ENCODE data around the gene COMMD1. TPM values are rescaled to one million over a fixed set of nuclear protein-coding genes. Genes with fewer than 3 reads are reported as not detected.
"Not testable (repeated sequence)": the region's sequence is repeated elsewhere in the genome, so short reads cannot be mapped to it uniquely, and the experiment has no call there.

The COMMD1 gene
- total and polyA plus RNA-seq, 2 experiments from 2014 or later = 54.9 to 83.7 TPM

GRCh38 chr2:62118160-62118559, 212.7 kb downstream of the COMMD1 start:
- Mint-ChIP-seq H3K4me1 (peaks cover 23% of the 10 kb centered on the region), H3K27me3 (ENCODE audit: insufficient read depth, low read depth, poor library complexity) (no peaks in the 10 kb centered on the region), H3K9me3 (no peaks in the 10 kb centered on the region), H3K27ac (no peak overlapping the region), H3K4me3 (no peak overlapping the region), H3K36me3 (ENCODE audit: low read depth) (peaks cover 3% of the 10 kb centered on the region; the same call in 1 of the 3 replicates)
- Histone ChIP-seq H3F3A (replicated peaks; ENCODE audit: low read depth) (no peaks in the 10 kb centered on the region), H3K4me3 (no peak overlapping the region), H2AFZ (no peak overlapping the region), H3K79me2 (replicated peaks; ENCODE audit: insufficient read depth) (no peaks in the 10 kb centered on the region), H4K20me1 (replicated peaks; ENCODE audit: insufficient read depth) (no peaks in the 10 kb centered on the region), H3K27me3 (ENCODE audit: insufficient read depth) (no peaks in the 10 kb centered on the region), H3K27ac (ENCODE audit: low read depth) (no peak overlapping the region), H3K4me1 (ENCODE audit: insufficient read depth) (peaks cover 18% of the 10 kb centered on the region), H3K9me2 (ENCODE audit: insufficient read depth) (no peaks in the 10 kb centered on the region), H3K36me3 (ENCODE audit: insufficient read depth) (no peaks in the 10 kb centered on the region), H3K4me2 (no peak overlapping the region; the same call in 1 of the 2 replicates)
- no peak for ATAC-seq
- TF ChIP-seq STAT1 (IDR thresholded peaks at IDR 0.05; ENCODE audit: unreplicated experiment) = no peak
- TF ChIP-seq CREB1 (CRISPR knock-in tag; IDR thresholded peaks at IDR 0.05; ENCODE audit: low read depth) = no peak
- no peak for TF ChIP-seq EZH2 (IDR thresholded peaks at IDR 0.05; ENCODE audit: low read depth, unreplicated experiment)
- no peak for DNase-seq (ENCODE audit: low spot score)

- TF ChIP-seq ETS1 (IDR thresholded peaks at IDR 0.05) = no peak
- no peak for TF ChIP-seq STAT1 (IDR thresholded peaks at IDR 0.05; ENCODE audit: unreplicated experiment)
- no peak for TF ChIP-seq CTCF (conservative IDR thresholded peaks at IDR 0.05; ENCODE audit: low read depth in 2 of 2)
- Mint-ChIP-seq H3K27ac (no peak overlapping the region), H3K4me1 (peaks cover 19% of the 10 kb centered on the region), H3K4me3 (no peak overlapping the region), H3K9me3 (no peaks in the 10 kb centered on the region), H3K36me3 (ENCODE audit: low read depth) (peaks cover 3% of the 10 kb centered on the region; the same call in 1 of the 3 replicates), H3K27me3 (ENCODE audit: insufficient read depth, low read depth, poor library complexity) (no peaks in the 10 kb centered on the region)
- Histone ChIP-seq H3K27ac (ENCODE audit: low read depth) (no peak overlapping the region), H3F3A (replicated peaks; ENCODE audit: low read depth) (no peaks in the 10 kb centered on the region), H3K4me2 (no peak overlapping the region), H4K20me1 (replicated peaks; ENCODE audit: insufficient read depth) (no peaks in the 10 kb centered on the region), H3K27me3 (ENCODE audit: insufficient read depth) (no peaks in the 10 kb centered on the region), H3K9me2 (ENCODE audit: insufficient read depth) (no peaks in the 10 kb centered on the region), H3K4me1 (ENCODE audit: insufficient read depth) (peaks cover 13% of the 10 kb centered on the region), H3K4me3 (no peak overlapping the region), H2AFZ (no peak overlapping the region), H3K36me3 (ENCODE audit: insufficient read depth) (no peaks in the 10 kb centered on the region), H3K79me2 (replicated peaks; ENCODE audit: insufficient read depth) (no peaks in the 10 kb centered on the region)
- ATAC-seq = no peak
- no peak for DNase-seq (ENCODE audit: low spot score)
Measured at GRCh38 chr2:62119311-62119974, 214.0 kb downstream of the COMMD1 start.

GRCh38 chr2:62126239-62126638, 220.8 kb downstream of the COMMD1 start:
- not testable (repeated sequence) for H3F3A ChIP-seq (replicated peaks; ENCODE audit: low read depth); H3K4me1 Mint-ChIP-seq; H3K9me3 Mint-ChIP-seq; H3K4me3 Mint-ChIP-seq; H3K27ac Mint-ChIP-seq; H3K4me2 ChIP-seq; H3K36me3 Mint-ChIP-seq (ENCODE audit: low read depth); H3K27me3 Mint-ChIP-seq (ENCODE audit: insufficient read depth, low read depth, poor library complexity); H2AFZ ChIP-seq; ATAC-seq; H3K9me2 ChIP-seq (ENCODE audit: insufficient read depth); H3K27ac ChIP-seq (ENCODE audit: low read depth); H4K20me1 ChIP-seq (replicated peaks; ENCODE audit: insufficient read depth); H3K36me3 ChIP-seq (ENCODE audit: insufficient read depth); DNase-seq (ENCODE audit: low spot score); H3K79me2 ChIP-seq (replicated peaks; ENCODE audit: insufficient read depth); H3K4me1 ChIP-seq (ENCODE audit: insufficient read depth); H3K4me3 ChIP-seq; H3K27me3 ChIP-seq (ENCODE audit: insufficient read depth)

All from GM23338 (cell line).